NK-92 (cell line): ENCODE measurements around the gene BOLA3.
"Not testable (repeated sequence)": the region's sequence is repeated elsewhere in the genome, so short reads cannot be mapped to it uniquely, and the experiment has no call there.

Experiments used
- DNase-seq: peaks from one replicate; lab custom pipeline; 2025; ENCODE audit not compliant: unreplicated experiment; lab: John Stamatoyannopoulos, UW

Gene BOLA3

DNA sequence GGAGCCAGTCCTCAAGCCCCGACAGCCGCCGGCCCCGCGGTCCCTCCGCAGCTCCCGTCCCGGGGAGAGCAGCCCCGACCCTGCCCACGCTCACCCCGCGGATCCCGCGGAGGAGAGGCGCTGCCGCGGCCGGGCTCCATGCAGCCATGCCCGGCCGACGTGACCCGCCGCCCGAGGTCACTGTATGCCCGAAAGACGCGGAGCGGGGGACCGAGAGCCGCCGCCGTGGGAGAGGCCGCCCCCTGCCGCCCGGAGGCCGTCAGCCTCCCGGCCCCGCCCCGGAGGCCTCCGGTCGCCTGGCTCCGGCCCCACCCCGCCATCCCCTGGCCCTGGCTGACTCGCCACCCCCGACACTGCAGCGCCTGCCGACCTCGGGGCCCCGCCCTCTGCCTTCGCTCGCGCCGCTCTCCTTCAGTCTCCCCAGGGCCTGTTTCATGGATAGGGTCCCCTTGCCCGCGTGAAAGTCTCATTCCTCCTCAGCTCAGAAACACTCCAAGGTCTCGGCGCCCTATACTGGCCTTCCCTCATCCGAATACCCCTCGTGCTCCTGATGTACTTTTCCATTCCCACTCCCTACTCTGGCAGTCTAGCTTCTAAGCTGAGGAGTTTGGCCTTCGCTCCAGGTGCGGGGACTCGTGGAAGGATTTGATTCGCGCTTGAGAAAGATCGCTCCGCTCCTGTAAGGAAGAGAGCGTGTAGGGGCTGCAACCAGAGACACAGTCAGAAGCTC, at the start of gene BOLA3:
TSS of gene BOLA3 (minus strand) at position 186 of the 730 bp plus-strand sequence. CDS start at position 148, 38 bp downstream.
- no peak for DNase-seq

GRCh38 chr2:74197049-74197448, 49.3 kb upstream of the BOLA3 start:
- no peak for DNase-seq

DNA sequence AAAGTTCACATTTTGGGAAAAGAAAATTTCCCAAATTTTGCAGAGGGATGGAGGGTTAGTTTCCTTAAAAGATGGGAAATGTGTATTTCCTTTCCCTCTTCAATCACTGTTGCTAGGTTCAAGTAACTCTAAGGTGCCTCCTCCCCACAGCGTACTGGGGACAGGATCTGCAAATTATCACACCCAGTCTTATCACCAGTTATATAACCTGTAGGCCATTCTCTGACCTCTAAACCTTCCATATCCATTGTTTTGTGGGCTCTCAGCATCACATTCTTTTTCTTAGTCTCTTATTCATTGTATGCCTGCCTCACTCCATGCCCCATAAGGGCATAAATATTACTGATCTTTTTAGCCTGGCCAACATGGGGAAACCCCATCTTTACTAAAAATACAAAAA, 47.1 kb upstream of the BOLA3 start:
- DNase-seq: no peak

DNA sequence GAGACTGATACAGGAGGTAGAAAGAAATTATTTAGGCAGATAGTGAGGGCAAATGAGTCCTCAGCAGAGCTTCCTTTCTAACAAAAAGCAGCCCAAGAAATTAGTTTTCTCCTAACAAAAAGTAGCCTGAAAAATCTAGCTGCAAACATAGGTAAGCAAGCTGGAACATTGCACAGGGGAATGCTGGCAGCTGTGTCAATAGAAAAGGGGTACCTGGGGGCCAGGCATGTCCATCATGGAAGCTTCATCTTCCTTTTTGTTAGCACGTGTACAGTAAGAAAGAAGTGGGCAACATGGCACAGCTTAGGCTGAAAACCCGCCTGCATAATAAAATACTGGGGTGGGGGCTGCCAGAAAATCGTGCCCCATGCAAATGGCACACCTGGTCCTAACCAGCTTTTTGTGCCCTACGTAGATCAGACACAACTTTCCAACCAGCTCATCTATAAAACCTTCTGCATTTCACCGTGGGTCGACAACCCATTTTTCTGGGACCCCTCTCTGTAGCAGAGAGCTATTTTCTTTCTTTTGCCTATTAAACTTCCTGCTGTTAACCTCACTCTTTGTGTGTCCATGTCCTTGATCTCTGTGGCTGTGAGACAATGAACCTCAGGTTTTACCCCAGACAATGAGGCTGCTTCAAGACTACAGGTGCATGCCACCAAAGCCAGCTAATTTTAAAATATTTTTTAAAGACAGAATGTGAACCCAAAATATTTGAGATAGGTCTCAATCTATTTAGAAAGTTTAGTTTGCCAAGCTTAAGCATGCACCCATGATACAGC, 44.1 kb upstream of the BOLA3 start:
- DNase-seq: no peak

DNA sequence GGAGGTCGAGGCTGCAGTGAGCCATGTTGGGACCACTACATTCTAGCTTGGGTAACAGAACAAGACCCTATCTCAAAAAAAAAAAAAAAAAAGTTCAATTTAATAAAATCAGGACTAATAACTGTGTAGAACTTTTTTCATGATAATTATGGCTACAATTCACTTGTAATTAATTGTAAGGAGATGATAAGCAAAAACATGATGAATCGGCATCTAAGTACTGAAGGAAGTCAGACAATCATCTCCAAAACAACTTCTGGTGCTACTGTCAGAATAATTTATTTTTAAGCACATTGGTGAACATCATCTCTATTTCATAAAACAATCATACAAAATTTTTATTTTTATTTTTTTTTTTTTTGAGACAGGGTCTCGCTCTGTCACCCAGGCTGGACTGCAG, 41.0 kb upstream of the BOLA3 start:
- no peak for DNase-seq

GRCh38 chr2:74188018-74188601, 40.4 kb upstream of the BOLA3 start:
- DNase-seq: no peak

DNA sequence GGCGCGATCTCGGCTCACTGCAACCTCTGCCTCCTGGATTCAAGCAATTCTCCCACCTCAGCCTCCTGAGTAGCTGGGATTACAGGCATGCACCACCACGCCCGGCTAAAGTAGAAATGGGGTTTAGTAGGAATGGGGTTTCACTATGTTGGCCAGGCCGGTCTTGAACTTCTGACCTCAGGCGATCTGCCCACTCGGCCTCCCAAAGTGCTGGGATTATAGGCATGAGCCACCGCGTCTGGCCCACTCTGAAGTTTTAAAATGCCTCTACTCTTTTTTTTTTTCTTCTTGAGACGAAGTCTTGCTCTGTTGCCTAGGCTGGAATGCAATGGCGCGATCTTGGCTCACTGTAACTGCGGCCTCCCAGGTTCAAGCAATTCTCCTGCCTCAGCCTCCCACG, 39.0 kb upstream of the BOLA3 start:
- not testable (repeated sequence) for DNase-seq

DNA sequence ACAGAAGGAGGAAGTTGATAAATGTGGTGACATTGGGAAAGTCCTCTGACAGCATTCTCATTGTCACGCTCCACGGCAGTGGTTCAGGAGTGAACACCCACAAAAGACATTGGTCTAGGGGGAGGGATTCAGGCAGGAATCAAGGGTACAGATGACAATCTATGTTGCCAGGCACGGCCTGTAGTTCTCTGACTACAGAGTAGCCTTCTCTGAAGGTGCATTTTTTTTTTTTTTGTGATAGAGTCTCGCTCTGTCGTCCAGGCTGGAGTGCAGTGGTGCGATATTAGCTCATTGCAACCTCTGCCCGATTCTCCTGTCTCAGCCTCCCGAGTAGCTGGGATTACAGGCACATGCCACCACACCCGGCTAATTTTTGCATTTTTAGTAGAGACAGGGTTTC, 38.3 kb upstream of the BOLA3 start:
- no peak for DNase-seq

DNA sequence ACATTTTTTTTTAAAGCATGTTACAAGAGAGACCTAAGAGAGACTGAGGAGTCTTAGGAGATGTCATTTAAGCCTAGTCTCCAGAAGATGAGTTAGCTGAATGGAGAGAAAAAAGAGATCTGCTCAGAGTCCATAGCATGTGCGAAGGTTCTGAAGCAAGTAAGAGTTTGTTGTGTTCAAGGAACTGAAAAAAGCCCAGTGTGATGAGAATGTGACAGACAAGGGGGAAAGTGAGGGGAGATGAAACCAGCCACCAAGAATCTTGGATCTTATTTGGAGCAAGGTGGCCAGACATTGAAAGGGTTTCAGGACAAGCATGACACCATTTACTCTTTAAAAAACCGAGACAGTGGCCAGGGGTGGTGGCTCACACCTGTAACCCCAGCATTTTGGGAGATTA, 36.2 kb upstream of the BOLA3 start:
- no peak for DNase-seq

GRCh38 chr2:74181739-74182138, 34.0 kb upstream of the BOLA3 start:
- DNase-seq: no peak

DNA sequence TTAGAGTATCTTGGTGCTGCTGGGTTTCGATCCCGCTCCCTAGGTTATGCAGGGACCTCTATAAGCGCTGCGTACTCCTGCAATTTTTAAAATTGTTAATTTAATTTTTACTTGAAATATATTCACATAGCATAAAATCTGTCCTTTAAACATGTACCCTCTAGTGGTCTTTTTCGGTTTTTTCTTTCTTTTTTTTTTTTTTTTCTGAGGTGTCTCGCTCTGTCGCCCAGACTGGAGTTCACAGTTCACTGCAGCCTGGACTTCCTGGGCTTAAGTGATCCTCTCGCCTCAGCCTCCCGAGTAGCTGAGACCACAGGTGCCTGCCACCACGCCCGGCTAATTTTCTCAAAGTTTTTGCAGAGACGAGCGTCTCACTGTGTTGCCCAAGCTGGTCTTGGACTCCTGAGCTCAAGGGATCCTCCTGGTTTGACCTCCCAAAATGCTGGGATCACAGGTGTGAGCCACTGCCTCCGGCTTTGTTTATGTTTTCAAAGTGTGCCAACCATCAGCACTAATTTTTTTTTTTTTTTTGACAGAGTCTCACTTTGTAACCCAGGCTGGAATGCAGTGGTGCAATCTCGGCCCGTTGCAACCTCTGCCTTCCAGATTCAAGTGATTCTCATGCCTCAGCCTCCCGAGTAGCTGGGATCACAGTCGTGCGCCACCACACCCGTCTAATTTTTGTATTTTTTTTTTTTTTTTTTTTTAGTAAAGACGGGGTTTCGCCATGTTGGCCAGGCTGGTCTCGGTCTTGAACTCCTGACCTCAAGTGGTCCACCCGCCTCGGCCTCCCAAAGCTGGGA, 31.6 kb upstream of the BOLA3 start:
- no peak for DNase-seq

DNA sequence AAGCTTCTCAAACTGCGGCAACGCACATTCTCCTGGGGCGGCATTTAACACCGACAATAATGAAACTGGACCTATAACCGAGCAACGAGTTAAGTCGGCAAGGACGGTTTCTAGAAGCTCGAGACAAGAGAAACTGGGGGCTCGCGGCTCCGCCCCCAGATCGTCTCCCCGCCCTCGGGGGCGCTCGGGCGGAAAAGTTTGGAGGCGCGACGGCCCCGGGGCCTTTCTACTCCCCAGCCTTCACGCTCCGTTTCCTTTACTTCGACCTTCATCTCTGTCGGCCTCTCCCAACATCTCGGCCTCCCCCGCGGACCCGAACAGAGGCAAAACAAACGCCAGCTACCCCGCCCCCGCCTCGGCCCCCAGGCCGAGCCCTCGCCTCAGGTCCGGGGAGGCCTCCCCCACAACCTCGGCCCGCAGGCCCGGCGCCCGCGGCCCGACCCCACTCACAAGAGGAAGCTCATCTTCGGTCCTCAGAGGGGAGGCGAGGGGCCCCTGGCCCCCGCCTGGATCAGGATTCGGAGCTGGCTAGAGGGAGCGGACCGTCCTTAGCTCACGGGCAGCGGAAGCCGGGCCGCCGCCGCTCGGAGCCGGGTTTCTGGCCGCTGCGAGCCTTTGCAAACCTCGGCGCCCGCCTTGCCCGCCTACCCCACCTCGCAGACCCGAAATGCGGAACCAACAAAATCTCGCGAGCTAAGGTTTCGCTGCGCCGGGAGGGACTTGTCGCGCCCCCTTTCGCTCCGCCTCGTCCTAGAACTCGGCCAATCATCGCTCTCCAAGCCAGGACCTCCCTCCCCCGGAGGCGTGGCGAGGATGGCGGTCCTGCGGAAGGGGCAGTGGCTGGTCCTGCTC, 30.7 kb upstream of the BOLA3 start, which contains the start of gene MOB1A:
TSS of gene MOB1A (minus strand) at position 669 of the 852 bp plus-strand sequence. CDS start at position 464, 205 bp downstream.
- DNase-seq: peak; percentile 85

GRCh38 chr2:74177696-74178095, 30.0 kb upstream of the BOLA3 start:
- no peak for DNase-seq

DNA sequence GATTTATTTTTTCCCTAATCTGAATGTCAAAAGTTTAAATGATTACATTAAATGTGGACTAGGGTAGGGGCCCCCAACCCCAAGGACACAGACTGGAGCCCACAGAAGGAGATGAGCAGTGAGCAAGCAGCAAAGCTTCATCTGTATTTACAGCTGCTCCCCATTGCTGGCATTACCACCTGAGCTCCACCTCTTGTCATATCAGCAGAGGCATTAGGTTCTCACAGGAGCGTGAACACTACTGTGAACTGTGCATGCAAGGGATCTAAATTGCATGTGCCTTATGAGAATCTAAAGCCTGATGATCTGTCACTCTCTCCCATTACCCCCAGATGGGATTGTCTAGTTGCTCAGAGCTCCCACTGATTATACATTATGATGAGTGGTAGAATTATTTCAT, 27.2 kb upstream of the BOLA3 start:
- DNase-seq: no peak

- no peak for DNase-seq
These were observed 21.0 kb upstream of the BOLA3 start for GRCh38 chr2:74168739-74169138.

- no peak for DNase-seq
These were observed 17.0 kb upstream of the BOLA3 start for GRCh38 chr2:74164761-74165160.

DNA sequence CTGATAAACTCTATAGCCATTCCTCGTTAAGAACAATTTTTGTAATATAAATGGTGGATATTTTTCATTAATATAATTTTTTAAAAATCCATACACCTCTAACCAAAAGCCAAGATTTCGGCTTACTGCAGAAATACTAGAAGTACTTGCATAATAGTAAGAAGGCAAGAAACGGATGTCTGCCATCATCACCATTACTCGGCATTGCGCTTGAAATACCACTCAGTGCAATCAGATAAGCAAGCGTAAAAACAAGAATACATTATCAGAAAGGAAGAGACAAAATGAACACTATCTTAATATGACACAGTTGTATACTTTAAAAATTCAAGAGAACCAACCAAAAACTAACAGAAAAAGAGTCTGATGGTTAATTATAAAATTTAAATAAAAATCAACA, 15.2 kb upstream of the BOLA3 start:
- no peak for DNase-seq

DNA sequence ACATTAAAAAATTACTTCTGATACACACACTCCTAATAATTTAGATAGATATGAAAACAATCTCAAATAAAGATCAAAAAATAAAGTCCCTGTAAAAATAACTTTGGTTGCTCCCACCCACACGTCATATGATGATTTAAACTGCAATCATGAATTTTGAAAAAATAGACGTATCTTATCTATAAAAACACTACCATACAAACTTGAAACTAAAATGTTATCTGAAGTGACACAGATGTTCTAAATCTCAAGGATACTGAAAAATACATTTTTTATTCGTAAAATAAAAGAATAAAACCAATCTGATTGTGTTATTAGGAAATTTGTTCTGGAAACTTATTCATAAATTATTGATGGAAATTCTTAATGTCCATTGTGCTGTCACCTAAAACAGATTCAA, 8.1 kb upstream of the BOLA3 start:
- no peak for DNase-seq

DNA sequence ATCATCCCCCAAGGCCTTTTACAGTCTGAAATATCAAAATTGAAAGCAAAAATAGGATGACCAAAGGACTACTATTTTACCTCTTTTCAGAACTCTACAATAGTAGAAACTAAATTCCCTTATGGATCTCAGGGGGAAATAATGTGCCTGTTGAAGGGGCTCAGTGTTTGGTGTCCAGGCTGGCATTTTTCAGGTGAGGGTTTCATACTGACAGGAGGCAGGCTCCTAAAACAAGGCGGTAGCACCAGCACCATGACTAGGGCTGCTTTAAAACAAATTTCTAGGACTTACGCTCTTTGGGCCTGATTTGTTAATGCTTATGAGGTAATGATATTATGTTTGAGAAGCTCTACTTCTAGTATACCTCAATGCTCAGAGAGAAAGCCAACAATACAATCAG, 5.2 kb upstream of the BOLA3 start:
- no peak for DNase-seq

GRCh38 chr2:74149570-74150319, 2.0 kb upstream of the BOLA3 start:
- DNase-seq: no peak
